T-helper 22 cell (primary cell): ENCODE results near the gene APC.
A peak's percentile ranks its signal among the peaks of the same experiment; 100 is the strongest.
"Not testable (repeated sequence)": the region's sequence is repeated elsewhere in the genome, so short reads cannot be mapped to it uniquely, and the experiment has no call there.

Experiments used
- DNase-seq: peaks from one replicate; pipeline ENCODE4 v3.0.0-alpha.2; 2020; ENCODE audit warnings: low read depth

APC gene

DNA sequence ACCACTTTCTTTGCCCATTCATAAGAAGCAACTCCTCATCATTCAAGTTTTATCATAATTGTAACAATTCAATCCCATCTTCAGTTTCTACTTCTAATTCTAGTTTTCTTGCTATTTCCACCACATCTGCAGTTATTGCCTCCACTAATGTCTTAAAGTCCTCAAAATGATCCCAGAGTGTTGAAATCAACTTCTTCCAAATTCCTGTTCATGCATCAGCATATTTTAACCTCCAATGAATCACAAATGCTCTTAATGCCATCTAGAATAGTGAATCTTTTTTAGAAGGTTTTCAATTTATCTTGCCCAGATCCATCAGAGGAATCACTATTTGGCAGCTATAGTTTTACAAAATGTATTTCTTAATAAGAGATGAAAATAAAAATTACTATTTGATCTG, 120.2 kb downstream of the APC start:
- DNase-seq, result no peak

DNA sequence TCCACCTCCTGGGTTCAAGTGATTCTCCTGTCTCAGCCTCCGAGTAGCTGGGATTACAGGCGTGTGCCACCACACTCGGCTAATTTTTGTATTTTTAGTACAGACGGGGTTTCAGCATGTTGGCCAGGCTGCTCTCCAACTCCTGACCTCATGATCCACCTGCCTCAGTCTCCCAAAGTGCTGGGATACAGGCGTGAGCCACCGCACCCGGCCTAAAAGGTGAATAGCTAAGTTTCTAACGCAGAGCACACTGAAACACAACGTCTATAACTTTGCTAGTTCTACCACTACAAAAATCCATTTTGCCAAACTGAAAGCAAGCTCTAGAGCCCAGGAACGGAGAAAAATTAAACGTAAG, 122.9 kb downstream of the APC start:
- DNase-seq, result not testable (repeated sequence)

DNA sequence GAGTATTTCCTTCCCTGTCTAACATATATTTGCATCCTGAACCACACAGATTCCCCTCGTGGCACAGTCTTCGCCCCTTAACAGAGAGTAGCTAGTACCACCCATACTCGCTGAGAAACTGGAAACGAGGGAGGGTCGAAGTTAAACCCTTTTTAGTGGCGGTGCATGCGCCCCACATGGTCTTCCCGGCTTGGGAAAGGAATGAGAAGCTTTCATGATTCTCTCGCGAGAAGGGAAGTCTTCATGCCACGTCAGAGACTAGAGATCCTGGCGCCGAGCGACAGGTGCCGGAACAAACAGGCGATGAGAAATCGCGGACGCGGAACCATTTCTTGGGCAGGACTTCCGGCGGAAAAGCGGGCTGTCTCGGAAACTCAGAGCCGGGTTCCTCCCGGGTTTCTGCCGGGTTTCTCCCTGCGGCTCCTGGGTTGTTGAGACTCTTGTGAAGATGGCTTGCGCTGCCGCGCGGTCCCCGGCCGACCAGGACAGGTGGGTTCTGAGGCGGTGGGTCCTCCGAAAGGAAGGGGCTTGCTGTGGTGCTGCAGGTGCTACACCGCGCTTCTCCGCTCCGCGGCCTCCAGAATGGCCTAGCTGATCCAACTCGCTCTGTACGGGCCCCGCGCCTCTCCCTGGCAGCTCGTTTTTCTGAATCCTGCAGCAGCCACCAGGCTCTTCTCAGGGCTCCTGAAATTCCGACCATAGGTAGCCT, 123.4 kb downstream of the APC start, which contains the start of gene SRP19:
Gene SRP19 (plus strand): TSS at position 359 of the 709 bp plus-strand sequence. CDS start 90 bp downstream, at position 449.
- DNase-seq, result peak; percentile 83

DNA sequence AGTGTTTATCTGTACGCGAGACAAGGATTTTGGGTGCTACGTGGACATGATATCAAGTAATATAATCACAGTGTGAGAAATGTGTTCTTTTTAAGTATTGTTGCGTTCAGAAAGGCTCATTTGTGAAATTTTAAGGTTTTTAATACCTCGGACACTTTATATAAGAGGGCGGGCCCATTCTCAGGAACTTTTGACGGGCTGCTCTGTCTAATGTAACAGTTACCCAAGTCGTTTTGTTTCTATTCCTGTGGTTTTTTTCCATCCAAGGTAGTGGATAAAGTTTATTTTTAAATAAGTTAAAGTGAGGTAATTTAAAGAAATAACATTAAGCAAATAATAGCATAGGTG, 123.9 kb downstream of the APC start:
- DNase-seq, result no peak

DNA sequence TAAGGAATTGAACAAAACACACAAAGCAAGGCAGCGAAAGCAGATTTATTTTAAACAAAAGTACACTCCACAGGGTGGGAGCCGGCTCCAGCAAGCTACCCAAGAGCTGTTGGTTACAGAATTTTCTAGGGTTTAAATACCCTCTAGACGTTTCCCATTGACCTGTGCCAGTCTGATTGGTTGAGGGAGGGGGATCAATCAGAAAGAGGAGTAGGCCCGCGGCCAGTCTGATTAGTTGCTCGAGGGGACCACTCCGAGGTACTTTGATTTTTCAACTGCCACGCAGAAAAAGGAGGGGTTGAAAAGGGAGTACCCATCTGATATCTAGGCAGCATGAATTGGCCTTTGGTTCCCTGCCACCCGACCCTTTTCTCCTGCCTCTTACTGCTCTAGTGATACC, 124.4 kb downstream of the APC start:
- no peak for DNase-seq

DNA sequence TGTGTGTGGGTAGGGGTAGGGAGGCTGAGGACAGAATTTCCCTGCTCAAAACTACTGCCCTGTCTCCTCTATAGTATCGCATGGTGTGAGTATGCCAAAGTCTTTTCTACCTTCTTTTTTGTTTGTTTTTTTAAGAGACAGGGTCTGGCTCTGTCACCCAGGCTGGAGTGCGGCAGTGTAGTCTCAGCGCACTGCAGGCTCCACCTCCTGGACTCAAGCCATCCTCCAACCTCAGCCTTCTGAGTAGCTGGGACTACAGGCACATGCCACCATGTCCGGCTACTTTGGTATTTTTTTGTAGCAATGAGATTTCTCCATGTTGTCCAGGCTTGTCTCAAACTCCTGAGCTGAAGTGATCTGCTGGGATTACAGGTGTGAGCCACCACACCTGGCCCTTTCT, 125.9 kb downstream of the APC start:
- no peak for DNase-seq

DNA sequence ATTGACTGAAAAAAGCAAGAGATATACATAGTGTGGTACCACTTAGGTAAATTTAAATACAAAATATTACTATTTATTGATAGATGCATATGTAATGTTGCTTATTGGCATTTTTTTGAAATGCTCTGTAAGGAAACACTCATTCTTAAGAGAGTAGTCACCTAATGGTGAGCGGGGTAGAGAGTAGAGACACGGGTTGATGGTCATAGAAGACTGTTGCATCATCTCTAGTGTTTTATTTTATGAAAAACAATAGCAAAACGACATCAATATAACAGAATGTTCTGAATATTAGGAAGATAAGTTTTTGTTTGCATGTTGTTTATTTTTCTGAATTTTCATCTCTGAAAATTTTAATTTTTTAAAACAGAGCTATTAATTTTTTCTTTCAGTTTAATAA, 127.4 kb downstream of the APC start:
- DNase-seq, result no peak

DNA sequence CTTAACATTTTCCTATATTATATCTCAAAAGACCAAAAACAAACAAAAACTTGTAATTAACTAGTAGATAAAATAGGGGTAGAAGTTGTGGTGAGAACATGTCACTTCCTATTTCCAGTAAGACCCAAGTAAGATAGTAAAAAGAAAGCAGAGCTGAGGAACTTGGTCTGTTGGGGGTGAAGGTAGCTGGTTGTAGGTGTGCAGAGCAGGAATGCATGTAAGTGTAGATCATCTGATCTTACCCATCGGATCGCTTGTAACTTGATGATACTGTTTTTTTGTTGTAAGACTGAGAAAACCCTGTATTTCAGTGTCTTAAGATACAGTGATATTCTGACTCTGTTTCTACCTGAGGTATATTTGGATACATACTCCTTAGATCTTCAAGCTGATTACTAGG, 129.1 kb downstream of the APC start:
- no peak for DNase-seq

DNA sequence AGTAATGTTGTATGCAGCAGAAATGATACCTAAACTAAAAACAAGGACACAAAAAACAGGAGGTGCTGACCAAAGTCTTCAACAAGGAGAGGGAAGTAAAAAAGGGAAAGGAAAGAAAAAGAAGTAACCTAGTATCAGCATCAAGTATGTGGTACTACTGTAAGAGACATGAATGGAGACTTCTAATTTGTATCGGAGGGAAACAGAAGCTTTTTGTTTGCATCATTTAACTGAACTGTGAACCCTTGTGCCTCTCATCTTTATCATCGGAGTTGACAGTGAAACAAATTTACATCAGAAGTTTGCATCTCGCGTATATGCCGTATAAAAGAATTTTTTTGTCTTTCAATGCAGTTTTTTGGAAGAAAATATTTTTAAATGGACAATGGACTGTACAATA, 129.7 kb downstream of the APC start:
- DNase-seq, result no peak

DNA sequence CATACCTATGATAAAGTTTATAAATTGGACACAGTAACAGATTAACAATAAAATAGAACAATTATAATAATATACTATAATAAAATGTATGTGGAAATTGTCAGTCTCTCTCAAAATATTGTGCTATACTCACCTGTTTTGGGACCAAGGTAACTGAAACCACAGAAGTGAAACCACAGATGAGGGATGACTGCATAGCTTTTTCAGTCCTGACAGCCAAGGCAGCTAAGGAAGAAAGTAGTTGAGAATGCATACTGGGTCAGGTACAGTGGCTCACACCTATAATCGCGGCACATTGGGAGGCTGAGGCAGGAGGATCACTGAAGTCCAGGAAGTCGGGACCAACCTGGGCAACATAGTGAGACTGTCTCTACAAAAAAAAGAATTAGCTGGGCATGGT, 132.3 kb downstream of the APC start:
- DNase-seq, result no peak

DNA sequence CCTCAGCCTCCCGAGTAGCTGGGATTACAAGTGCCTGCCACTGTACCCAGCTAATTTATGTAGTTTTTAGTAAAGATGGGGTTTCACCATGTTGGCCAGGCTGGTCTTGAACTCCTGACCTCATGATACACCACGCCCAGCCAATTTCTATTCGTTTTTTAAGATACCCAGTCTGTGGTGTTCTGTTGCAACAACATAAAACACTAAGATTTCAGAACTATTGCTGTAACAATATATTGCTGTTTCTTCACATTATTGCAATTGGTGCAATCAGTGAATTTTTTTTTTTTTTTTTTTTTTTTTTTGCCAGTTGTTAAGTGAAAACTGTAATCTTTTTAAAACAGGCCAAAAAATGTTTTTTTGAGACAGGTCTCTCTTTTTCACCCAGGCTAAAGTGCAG, 133.3 kb downstream of the APC start:
- DNase-seq, result no peak

DNA sequence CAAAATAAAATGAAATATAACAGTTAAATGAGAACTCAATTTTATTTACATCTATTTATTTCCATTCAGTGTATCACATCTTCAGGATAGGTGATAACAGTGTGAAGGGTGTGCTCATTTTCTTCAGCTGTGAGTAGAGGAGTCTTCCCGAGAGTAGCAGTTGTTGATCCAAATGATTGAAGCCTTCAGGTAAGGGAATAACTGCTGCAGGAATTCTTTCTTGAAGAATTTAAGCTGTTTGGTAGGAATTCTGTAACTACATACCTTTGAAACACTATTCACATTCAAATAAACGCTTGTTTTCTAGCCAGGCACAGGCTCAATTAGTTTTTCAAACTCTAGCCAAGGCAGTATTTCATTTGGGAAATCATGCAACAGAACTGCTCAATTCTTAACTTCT, 138.7 kb downstream of the APC start:
- DNase-seq, result no peak

DNA sequence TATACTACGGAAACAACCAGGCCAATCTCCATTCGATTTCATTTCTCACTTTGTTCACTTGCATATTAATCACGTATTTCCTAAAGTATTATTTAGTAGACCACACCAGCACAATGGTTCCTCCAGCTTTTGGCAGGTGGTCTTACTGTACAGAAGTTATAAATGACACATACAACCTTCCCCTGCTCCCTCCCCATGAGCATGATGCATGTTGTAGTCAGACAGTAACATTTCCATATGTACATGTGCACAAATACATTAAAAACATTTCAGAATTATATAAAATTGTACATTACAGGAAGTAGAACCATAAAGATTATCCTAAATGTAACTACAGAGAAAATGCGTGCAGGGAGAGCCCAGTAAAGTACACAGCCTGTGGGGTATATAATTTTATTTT, 140.4 kb downstream of the APC start:
- no peak for DNase-seq

DNA sequence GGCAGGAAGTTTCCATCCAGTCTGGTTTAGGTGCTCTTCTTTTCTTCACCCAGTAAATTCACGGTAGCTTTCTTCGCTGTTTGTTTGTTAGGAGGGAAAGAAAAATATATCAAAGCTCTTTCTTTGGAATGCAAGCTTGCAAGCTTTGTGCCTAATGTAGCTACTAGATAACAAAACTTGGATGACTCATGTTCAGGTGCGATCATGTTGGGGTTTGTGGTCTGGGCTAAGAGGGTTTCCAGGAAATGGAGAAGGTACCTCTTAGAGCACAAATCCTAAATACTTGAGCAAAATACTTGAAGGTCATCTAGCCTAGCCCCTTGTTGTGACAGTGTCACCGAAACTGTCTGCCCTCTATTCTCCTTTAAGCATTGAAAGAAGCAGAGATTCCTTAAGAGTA, 141.1 kb downstream of the APC start:
- peak; percentile 60 for DNase-seq

DNA sequence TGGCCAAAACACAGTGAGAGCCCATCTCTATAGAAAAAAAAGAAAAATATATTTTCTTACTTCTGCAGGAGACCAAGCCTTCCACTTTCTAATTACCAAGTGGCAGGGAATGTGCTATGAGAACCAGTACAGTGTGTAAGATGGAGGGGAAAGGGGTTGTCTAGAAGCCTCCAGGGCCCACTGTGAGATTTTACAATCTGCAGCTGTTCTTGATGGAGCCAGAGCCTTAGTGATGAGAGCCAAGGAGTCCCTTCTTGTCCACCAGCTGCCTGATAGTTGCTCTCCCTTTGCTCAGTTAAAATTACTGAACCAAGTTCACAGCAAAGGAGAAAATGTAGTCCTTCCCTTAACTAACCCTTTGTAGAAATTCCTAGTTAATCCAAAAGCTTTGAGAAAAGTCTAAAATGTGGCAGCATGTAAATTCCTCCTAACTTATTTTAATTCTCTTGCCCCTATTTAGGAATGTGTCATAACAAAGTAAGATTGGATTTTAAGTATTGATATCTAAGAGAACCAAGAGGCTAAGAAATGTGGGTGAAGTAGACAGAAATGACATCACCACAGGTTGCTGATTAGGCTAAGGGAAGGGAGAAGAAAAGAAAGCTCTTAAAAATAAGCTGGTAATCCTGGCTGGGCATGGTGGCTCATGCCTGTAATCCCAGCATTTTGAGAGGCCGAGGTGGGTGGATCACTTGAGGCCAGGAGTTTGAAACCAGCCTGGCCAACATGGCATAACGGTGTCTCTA, 142.7 kb downstream of the APC start:
- no peak for DNase-seq

DNA sequence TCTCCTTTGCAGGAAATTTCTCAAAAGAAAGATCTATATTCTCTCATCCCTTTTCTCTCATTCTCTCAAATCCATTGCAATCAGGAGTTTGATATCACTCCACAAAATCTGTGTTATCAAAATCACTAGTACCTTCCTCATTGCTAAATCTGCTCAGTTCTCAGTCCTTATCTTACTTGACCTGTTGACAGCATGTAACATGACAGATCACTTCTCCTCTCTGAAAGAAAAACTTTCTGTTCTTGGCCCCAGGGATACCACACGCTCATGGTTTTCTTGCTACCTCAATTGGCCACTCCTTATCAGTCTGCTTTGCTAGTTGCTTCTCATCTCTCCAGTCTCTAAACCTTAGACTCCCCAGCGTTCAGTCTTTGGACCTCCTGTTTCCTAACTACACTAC, 145.5 kb downstream of the APC start:
- no peak for DNase-seq

DNA sequence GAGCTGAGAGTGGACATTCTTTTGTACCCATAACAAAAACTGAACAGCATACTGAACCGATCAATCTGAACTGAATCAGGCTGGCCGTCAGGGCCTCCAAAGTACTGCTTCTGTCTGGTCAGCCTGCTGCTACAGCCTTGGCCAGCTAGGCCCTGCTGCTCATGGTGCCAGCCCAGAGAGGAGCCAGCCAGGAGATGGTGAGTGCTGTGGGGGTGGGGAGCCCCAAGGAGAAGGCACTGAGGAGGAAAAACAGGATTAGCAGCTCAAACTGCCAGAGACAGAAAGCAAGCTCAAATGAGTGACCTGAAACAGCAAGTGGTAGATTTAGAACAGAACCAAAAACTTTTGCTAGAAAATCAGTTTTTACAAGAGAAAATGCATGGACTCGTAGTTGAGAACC, 147.3 kb downstream of the APC start:
- DNase-seq, result no peak

DNA sequence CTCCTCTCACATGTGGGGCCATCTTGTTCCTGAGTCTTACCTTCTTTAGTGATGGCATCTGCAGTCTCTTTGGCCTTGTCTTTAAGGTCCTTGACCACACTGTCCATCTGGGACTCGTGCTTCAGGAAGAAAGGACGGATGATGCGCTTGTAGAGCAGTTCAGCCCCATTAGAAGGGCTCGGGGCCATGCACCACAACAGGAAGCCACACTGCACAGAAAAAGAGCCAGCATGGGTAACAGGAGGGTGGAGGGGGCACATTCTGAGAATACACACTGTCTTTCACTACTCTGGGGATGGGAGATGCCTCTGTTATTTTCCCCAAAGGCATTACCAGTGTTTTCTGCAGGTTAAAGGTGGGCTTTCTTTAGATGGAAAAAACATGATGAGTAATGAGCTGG, 149.3 kb downstream of the APC start:
- DNase-seq, result no peak

DNA sequence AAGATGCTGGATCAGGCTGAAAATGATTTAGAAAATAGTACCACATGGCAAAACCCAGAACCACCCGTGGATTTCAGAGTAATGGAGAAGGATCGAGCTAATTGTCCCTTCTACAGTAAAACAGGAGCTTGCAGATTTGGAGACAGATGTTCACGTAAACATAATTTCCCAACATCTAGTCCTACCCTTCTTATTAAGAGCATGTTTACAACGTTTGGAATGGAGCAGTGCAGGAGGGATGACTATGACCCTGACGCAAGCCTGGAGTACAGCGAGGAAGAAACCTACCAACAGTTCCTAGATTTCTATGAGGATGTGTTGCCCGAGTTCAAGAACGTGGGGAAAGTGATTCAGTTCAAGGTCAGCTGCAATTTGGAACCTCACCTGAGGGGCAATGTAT, 154.4 kb downstream of the APC start:
- not testable (repeated sequence) for DNase-seq

DNA sequence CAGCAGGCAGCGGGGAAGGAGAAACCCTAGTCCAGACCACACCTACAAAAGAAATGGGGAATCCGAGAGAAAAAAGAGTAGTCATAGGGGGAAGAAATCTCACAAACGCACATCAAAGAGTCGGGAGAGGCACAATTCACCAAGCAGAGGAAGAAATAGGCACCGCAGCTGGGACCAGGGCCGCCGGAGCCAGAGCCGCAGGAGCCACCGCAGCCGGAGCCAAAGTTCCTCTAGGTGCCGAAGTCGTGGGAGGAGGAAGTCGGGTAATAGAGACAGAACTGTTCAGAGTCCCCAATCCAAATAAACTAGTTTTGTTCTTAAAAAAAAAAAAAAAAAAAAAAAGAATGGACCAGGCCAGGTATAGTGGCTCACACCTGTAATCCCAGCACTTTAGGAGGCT, 155.1 kb downstream of the APC start:
- DNase-seq, result no peak

DNA sequence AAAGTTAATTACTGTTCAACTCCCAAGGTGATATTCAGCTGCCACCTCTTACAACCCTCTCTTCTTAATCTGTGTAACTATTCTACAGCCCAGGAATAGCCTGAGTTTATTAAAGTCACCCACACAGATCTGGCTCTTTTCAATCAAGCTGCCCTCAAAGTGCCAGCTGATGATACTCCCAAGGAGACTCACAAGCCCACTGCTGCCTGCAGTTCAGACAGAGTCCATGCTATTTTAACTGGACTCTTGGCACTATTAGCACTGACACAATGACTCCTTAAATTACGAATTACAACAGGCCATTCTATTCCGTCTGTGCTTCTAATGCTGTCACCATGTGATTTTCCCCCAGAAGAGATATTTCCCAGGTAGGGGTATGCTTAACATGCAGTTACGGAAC, 158.0 kb downstream of the APC start:
- no peak for DNase-seq
